ENCODE results near the gene HDAC9.

DNA sequence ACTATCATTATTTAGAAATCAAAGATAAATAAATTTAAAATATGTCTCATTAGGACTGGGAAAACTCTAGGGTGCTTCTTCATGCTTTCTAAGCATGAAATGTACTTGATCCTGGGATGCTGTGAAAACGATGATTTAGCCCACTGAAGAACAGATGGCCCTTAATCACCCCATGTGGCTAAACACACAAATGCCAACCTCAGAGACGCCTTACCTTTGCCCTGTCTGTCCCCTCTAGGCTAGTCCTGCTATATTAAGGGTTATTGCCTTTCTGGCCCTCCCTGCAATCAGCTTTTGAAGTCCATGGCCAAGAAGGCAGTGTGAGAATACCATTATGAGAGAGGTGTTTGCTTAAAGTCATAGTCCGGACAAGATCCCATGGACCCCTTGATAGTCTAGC lies 404.7 kb downstream of the HDAC9 start:
- TF ChIP-seq CTCF (IDR thresholded peaks at IDR 0.05) (no peak), POLR2A (IDR thresholded peaks at IDR 0.05; ENCODE audit: low read depth) (no peak)
